Myometrial cell (primary cell): ENCODE results near the gene INF2. TPM values are rescaled to one million over a fixed set of nuclear protein-coding genes. Genes with fewer than 3 reads are reported as not detected.

ENCODE experiments used
- total RNA-seq: library from RNA; depleted of rRNA; stranded (reverse); fragments of >200 nt; gene quantifications from 2 replicates; pipeline ENCODE4 v1.2.3, GENCODE V29; 2015

Gene INF2
- total RNA-seq = 50.9 and 69.5 TPM in 2 replicates

GRCh38 chr14:104689109-104689880 lies at the start of gene INF2:
Gene INF2, plus strand, starts transcription at chr14:104689618. Its CDS starts 11,748 bp downstream, at chr14:104701366.

GRCh38 chr14:104723651-104724406 lies 34.4 kb downstream of the INF2 start, which contains the start of gene ADSS1:
Gene ADSS1, plus strand, starts transcription at chr14:104724229. Its CDS starts 42 bp downstream, at chr14:104724271.

GRCh38 chr14:104752735-104753527 lies 63.5 kb downstream of the INF2 start, which contains the start of gene SIVA1:
Gene SIVA1, plus strand, starts transcription at chr14:104753147. Its CDS starts 55 bp downstream, at chr14:104753202.

Other genes with a start within 250 kb of the INF2 start
- gene C14orf180, start 109.9 kb upstream of the INF2 start, total RNA-seq = not detected in 2 replicates
- 0.35 TPM in 1 of 2 replicates, not detected in the other for gene TMEM179, start 84.8 kb upstream of the INF2 start, total RNA-seq
- gene ADSS1, start 34.6 kb downstream of the INF2 start, total RNA-seq = 0.35 and 0.58 TPM in 2 replicates
- gene SIVA1, start 63.5 kb downstream of the INF2 start, total RNA-seq = 145 and 384 TPM in 2 replicates
- gene AKT1, start 106.1 kb downstream of the INF2 start, total RNA-seq = 160 and 169 TPM in 2 replicates
- gene ZBTB42, start 111.5 kb downstream of the INF2 start, total RNA-seq = 1.6 and 2.3 TPM in 2 replicates
- gene CEP170B, start 175.7 kb downstream of the INF2 start, total RNA-seq = 19.6 and 21.4 TPM in 2 replicates
- not detected in 2 replicates for gene PLD4, start 235.3 kb downstream of the INF2 start, total RNA-seq